Stimulated activated CD8-positive, alpha-beta memory T cell treated with anti-CD3 and anti-CD28 coated beads, Interleukin-4, amount 100 ng/mL, for 4 hours (primary cell): ENCODE data around the gene CCL25.
"Not testable (repeated sequence)": the region's sequence is repeated elsewhere in the genome, so short reads cannot be mapped to it uniquely, and the experiment has no call there.

Source experiments
- DNase-seq, 2 donors: peaks; one replicate each; pipeline ENCODE4 v3.0.0-alpha.2; 2020; ENCODE audit warnings: low read depth in 2 of 2, low spot score in 1 of 2

The CCL25 gene

DNA sequence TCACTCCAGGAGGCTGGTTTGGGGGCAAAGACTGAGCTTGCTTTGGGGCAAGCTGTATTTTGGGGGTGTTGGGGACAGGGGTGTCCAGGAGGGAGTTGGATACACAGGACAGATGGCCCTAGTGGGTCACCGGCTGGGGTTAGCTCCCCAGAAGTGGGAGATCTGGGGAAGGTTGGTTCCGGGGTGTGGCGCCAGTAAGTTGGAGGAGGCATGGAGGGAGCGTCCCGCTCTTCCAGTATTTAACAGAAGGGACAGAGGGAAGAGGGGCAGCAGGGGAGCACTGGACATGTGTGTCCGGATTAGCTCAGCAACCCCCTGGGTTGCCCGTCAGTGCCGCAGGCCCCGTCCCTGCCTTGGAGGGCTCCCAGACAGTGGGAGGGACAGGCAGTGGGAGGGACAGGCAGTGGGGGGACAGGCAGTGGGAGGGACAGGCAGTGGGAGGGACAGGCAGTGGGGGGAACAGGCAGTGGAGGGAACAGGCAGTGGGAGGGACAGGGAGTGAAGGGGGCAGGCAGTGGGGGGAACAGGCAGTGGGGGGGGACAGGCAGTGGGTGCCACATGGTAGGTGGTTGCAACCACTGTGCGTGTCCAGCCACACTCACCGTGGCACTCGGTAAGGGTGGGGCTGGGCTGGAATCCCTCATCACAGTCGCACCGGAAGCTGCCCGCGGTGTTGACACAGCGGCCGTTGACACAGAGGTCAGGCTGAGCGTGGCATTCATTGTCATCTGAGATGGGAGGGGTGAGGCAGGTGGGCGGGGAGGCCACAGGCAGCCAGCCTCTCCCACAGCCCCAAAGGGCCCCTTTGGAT lies 33.2 kb downstream of the CCL25 start:
- DNase-seq = no peak

DNA sequence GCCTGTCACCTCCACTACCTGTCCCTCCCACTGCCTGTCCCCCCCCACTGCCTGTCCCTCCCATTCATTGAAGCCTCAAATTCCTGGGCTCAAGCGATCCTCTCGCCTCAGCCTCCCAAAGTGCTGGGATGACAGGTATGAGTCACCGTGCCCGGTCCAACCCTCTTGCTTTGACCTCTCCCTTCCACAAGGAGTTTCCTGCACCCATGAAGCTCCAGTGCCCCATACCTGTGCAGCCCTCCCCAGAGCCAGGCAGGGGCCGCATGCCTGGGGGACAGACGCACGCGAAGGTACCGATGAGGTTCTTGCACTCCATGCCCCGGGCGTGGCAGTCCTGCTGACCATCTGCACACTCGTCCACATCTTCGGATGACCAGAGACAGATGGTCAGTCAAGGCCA lies 34.3 kb downstream of the CCL25 start:
- DNase-seq = no peak

DNA sequence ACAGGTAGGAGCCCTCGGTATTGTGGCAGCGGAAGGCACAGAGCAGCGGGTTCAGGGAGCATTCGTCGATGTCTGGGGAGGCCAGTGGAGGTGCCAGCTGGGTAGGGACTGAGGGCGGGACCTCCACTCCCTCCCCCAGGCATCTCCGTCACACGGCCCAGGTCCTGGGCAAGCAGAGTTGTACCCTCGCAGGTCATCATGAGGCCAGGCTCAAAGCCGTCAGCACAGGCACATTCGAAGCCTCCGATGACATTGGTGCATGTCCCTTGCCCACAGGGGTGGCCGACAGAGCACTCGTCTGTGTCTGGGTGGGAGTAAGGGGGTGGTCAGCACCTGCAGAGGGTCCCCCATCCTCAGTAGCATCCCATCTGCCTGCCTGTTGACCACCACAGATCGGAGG lies 35.3 kb downstream of the CCL25 start:
- DNase-seq = no peak

DNA sequence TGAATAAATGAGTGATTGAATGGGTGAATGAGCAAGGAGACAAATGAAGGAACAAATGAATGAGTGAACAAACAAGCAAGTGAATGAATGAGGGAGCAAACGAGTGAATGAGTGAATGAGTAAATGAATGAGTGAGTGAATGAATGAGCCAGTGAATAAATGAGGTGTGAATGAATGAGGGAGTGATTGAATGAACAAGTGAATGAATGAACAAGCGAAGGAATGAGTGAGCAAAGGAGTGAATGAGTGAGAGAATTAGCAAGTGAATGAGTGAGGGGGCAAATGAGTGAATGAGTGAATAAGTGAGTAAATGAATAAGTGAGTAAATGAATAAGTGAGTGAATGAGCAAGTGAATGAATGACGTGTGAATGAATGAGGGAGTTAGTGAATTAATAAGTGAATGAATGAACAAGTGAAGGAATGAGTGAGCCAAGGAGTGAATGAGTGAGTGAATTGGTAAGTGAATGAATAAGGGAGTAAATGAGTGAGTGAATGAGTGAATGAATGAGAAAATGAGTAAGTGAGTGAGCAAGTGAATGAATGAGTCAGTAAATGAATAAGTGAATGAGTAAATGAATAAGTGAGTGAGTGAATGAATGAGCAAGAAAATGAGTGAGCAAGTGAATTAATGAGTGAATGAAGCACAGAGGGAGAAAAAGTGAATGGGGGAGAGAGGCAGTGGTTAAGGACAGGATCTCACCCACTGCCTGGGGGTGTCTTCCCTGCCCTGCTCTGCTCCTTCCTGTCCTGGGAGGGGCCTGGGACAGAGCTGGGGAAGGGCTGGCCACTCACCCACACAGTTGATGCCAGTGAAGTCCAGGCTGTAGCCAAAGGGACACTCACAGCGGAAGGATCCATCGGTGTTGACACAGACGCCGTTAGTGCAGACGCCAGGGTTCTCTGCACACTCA lies 36.4 kb downstream of the CCL25 start:
- DNase-seq = no peak

DNA sequence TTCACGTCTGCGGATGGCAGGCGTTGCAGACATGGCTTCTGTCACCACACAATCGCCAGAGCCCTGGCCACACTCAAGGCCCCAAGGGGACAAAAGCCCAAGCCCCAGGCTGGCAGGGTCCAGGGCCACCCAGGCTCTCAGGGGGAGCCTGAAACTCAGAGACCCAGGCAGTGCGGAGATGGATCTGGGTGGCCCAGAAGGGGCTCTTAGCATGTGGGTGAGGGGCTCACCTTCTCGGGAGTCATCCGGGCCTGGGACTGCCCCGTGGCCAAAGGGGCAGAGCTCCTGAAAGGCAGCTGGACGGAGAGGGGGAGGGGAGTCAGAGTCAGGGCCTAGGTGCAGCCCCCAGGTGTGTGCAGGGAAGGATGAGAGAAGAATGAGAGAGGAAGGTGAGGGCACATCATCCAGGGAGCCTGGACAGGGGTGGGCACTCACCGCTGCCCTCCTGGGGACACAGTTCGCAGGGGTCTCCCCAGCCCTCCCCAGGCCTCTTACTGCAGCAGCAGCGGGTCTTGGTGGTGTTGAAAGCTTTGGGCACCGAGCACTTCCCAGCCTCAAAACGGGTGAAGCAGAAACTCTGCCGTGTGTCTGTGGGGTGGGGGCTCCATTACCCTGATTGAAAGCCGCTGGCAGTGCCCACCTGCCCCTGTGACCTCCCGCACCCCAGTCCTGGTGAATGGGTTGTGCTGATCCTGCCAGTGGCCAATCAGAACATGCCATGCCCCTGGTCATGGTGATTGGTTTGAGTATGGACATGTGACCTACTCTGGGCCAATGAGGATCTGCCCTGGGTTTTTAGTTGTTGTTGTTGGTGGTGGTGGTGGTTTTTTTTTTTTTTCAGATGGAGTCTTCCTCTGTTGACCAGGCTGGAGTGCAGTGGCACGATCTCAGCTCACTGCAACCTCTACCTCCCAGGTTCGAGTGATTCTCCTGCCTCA lies 37.4 kb downstream of the CCL25 start:
- DNase-seq = no peak

DNA sequence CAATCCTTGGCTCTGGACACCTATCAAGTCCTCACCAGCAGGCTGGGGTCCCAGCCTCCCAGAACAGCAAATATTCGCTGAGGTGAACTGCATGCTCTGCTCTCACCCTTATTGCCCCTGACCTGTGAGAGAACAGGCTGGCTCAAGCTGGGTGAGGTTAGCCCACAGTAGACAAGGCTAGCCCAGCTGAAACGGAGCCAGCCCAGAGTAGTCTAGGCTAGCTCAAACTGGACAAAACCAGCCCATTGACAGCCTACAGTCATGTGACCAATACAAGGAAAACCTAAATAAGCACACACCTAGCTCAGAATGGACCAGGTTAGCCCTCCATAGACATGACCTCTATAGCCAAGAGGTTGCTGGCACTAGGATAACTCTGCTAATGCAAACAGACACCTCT lies 38.4 kb downstream of the CCL25 start:
- no peak for DNase-seq

DNA sequence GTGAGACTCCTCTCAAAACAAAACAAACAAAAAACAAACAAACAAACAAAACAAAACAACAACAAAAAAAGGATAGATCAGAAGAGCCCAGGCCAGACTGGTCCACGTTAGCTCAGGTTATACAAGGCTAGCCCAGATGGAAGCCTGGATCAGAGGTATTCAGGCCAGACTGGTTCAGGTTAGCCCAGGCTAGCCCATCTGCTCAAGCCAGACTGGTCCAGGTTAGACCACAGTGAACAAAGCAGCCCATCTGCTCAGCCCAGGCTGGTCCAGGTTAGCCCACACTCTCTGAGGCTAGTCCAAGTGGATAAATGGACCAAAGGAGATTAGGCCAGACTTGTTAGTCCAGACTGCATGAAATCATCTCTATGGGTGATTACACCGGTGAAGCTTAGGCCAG lies 41.2 kb downstream of the CCL25 start:
- no peak for DNase-seq

DNA sequence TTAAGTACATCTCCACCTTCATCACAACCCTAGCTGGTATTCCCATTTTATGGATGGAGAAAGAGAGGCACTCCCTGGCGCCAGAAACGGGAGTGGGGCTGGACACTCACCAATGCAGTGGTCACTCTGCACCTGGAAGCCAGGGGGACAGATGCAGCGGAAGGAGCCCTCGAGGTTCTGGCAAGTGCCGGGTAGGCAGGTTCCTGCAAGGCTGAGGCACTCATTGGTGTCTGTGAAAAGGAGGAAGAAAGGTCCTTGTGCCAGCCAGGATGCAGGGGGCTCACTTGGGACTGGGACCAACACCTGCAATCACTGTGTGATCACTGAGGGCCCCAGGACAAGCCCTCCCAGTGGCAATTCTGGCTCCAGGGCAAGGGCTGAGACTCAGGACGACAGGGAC lies 41.8 kb downstream of the CCL25 start:
- DNase-seq = no peak

DNA sequence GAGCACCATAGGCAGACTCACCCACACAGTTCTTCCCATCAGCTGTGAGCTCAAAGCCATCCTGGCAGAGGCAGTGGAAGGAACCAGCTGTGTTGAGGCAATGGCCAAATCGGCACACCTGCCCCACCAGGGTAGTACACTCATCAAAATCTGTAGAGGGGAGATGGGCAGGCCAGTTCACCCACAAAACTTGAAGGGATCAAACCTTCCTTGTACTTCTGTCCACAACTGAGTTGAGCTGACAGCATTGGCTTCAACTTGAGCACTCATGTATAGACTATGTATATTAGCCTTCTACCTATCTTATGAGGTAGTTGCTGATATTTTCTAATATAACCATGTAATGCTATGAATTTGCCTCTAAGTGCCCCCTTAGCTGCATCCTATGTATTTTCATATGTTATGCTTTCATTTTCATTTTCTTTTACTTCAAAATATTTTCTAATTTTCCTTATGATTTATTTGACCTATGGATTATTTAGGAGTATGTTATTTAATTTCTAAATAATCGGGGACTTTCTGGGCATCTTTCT lies 42.9 kb downstream of the CCL25 start:
- DNase-seq = no peak

DNA sequence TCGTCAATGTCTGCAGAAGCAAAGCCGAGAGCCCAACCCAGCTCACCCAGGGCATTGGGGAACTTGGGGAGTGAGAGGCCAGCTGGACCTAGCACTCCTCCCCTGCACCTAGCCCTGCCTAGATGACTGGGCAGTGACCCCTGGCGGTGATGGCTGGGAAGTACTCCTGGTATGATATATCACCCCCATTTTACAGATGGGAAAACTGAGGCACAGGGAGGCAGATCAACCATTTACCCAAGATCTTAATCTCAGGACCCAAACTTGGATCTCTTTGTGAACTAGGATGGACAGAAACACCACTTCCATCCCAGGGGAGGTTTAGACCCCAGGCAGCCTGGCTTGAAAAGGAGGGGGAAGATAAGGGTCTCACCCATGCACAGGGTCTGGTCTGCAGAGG lies 43.5 kb downstream of the CCL25 start:
- DNase-seq = no peak

DNA sequence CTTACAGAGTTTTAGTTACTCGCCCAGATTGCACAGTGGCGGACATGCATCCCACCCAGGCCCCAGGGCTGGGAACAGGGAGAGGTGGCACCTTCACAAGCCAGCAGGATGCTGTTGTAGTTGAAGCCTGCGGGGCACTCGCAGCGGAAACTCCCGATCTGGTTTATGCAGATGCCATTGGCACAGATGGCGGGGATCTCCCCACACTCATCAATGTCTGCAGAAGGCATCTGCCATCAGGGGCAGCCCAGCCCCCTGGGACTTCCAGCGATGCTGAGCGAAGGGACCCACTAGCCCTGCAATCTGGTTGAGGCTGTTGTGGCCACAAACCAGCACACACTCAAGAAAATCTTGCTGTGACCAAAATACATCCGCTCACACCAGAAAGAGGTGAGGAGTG lies 44.6 kb downstream of the CCL25 start:
- DNase-seq = no peak

DNA sequence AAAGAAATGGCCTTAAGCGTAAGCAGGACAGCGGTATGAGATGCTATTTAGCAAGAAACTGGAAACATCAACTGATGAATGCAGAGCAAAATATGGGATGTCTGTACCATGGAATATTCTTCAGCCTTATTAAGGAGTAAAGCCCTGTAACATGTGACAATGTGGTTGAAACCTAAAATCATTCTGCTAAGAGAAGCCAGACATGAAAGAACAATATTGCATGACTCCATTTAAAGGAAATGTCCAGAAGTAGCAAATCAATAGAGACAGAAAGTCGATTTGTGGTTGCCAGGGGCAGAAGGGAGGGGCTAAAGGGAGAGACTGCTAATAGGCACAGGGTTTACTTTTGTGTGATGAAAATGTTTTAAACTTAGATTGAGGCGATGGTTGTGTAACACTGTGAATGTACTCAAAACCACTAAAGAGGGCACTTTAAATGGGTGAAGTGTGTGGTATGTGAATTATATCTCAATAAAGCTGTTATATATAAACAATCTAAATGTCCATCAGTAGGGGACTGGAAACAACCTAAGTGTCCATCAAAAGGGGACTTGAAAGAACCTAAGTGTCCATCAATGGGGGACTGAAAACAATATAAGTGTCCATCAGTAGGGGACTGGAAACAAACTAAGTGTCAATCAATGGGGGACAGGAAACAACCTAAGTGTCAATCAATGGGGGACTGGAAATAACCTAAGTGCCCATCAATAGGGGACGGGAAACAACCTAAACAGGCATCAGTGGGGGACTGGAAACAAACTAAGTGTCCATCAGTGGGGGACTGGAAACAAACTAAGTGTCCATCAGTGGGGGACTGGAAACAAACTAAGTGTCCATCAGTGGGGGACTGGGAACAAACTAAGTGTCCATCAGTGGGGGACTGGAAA lies 45.4 kb downstream of the CCL25 start:
- no peak for DNase-seq

DNA sequence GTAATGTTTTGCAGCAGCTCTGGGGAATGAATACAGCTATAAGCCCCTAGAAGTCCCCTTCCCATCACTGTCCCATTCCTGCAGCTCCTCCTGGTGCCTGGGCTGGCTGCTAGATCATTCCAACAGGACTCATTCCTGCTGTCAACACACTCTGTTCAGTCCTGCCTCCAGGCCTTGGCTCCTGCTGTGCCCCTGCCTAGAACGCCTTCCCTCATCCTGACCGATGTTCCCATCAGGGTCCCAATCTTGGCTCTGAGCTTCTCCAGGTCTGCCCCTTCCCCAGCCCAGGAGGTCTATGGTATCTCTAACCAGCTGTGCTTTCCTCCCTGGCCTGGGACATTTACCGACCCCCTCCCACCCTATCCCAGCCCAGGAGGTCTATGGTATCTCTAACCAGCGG lies 48.8 kb downstream of the CCL25 start:
- DNase-seq = no peak

DNA sequence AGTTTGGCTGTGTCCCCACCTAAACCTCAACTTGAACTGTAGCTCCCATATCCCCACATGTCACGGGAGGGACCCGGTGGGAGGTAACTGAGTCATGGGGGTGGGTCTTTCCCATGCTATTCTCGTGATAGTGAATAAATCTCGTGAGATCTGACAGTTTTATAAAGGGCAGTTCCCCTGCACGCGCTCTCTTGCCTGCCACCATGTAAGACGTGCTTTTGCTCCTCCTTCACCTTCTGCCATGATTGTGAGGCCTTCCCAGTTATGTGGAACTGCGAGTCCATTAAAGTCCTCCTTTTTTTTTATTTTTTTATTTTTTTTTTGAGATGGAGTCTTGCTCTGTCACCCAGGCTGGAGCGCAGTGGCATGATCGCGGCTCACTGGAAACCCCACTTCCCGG lies 49.4 kb downstream of the CCL25 start:
- DNase-seq = not testable (repeated sequence)

DNA sequence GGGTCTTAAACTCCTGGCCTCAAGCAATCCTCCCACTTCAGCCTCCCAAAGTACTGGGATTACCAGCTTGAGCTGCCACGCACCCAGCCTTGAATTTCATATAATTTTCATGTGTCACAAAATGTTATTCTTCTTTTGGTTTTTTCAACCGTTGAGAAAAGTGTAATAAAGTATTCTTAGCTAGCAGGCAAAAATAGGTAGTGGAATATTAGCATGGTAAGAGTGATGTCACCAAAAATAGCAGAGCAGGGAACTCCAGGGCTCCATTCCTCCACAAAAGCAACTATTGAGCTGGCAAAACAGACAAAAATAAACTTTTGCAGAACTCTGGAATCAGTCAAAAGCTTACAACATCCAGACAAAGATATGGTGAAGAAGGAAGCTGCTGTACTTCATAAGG lies 52.9 kb downstream of the CCL25 start:
- DNase-seq = no peak

DNA sequence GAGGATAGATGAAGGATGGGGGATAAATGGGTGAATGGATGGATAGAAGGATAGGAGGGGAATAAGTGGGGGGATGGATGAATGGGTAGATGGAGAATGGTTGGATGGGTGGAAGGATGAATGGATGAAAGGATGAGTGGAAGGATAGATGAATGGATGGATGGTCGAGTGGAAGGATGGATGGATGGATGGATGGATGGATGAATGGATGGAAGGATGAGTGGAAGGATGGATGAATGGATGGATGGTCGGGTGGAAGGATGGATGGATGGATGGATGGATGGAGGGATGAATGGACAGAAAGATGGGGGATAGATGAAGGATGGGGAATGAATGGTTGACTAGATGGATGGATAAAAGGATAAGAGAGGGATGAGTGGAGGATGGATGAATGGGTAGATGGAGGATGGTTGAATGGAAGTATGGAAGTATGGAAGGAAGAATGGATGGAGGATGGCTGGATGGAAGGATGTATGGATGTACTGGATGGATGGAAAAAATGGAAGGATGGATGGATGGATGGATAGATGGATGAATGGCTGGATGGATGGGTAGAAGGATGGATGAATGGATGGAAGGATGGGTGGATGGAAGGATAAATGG lies 54.8 kb downstream of the CCL25 start:
- DNase-seq = no peak

DNA sequence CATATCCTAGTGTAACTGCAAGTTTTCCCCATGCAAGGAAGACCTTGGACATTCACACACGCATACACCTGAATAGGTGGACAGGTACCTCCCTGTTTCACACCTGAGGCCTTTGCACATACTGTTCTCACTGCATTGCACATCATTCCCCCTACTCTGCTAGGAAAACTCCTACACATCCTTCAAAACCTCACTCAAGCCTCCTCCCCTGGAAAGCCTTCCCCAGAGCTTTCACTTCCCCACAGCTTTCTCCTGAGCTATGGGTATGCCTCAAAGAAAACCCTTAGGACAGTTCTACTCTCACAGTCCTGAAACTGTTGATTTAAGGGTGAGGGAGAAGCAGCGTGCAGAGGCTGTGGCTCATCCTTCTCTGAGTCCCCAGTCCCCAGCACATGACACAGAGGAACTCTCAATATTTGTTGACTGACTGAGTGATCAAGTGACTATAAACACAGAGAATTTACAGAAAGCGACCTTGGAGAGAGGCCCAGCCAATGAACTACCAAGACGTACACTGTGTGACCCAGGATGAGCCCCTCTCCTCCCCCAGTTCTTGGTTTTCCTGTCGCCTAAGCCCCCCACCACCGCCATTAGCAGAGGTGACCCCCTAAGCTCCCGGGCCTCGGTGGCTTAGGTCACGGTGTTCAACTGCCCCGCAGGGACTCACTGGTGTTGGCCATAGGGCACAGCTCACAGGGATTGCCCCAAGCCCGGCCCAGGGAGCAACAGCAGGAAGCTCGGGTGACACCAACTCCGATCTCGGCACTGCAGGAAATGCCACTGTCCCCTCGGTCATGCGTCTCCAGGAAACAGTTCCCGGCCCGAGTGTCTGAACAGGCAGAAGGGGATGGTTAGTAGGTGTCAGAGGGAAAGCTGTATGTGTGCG lies 56.2 kb downstream of the CCL25 start:
- DNase-seq = no peak

DNA sequence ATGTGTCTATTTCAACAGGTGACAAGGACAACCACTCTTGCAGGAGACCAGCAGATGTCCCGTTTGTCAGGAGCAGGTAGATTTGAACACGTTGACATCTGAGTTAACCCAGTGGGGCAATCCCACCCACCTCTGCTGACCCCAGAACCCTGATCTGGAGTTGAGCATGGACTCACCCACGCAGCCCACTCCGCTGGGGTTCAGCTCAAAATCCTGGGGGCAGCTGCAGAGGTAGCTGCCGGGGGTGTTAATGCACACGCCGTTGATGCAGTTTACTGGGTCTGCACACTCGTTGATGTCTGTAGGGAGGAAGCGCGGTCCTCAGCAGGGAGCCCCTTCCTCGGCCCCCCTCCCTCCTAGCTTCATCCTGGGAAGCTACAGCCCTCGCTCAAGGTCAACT lies 56.9 kb downstream of the CCL25 start:
- DNase-seq = no peak
